Gastroesophageal sphincter (tissue), 3 donors: ENCODE measurements around the gene ZNF611.
A peak's percentile ranks its signal among the peaks of the same experiment; 100 is the strongest.

ENCODE experiments used
- POLR2AphosphoS5 ChIP-seq: sonication (generic); formaldehyde crosslinking; IDR thresholded peaks from one replicate; pipeline ENCODE4 v1.6.1; 2017; ENCODE audit warnings: antibody characterized with exemption
- TF ChIP-seq, protein P1 (sequence below), 4 experiments: fragments of 200-600 bp in 2 of 4; fragments of 450-650 bp in 2 of 4; sonication (generic) in 1 of 4; IDR thresholded peaks; one replicate each; pipeline ENCODE4 v1.5.1; 2017 to 2019; ENCODE audit warnings: antibody characterized with exemption in 4 of 4, mild to moderate bottlenecking in 2 of 4, moderate library complexity in 2 of 4

DNA sequence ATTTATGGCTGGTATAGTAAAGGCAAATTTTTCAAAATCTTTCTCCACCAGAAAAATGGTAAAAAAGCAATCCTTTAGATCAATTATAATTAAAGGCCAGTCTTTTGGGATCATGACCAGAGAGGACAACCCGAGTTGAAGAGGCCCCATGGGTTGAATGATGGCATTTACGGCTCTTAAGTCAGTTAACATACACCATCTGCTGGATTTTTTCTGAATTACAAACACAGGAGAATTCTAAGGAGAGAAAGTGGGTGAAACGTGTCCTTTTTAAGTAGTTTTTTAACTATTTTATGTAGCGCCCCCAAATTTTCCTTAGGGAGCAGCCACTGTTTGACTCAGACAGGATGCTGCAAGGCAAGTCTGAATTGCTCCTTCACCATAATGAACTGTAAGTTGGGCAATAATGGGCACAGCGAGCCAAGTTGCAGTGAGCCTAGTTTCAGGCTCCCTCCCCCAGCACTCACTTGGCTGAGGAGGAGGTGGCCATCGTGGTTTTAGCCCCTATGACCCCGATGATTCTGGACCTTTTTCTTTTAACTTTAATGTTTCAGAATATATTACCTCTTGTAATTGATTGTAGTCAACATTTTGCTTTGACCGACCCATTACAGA is 13.6 kb upstream of the ZNF611 start:
- TF ChIP-seq, protein P1, sequence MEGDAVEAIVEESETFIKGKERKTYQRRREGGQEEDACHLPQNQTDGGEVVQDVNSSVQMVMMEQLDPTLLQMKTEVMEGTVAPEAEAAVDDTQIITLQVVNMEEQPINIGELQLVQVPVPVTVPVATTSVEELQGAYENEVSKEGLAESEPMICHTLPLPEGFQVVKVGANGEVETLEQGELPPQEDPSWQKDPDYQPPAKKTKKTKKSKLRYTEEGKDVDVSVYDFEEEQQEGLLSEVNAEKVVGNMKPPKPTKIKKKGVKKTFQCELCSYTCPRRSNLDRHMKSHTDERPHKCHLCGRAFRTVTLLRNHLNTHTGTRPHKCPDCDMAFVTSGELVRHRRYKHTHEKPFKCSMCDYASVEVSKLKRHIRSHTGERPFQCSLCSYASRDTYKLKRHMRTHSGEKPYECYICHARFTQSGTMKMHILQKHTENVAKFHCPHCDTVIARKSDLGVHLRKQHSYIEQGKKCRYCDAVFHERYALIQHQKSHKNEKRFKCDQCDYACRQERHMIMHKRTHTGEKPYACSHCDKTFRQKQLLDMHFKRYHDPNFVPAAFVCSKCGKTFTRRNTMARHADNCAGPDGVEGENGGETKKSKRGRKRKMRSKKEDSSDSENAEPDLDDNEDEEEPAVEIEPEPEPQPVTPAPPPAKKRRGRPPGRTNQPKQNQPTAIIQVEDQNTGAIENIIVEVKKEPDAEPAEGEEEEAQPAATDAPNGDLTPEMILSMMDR (IDR thresholded peaks at IDR 0.05), result peak in 3 of 4 experiments; percentile 30 to 59 (median 57)
- TF ChIP-seq POLR2AphosphoS5, result no peak
